G401.6 (cell line): Measurements from ENCODE around the gene STX16.

Experiments used
- FAIRE-seq: peaks from 2 replicates; lab custom pipeline; 2012; peaks lifted over from hg19 to GRCh38; lab: Jason Lieb, UNC

STX16 gene

GRCh38 chr20:58711266-58712051 lies 60.4 kb downstream of the STX16 start:
- FAIRE-seq, result no peak

DNA sequence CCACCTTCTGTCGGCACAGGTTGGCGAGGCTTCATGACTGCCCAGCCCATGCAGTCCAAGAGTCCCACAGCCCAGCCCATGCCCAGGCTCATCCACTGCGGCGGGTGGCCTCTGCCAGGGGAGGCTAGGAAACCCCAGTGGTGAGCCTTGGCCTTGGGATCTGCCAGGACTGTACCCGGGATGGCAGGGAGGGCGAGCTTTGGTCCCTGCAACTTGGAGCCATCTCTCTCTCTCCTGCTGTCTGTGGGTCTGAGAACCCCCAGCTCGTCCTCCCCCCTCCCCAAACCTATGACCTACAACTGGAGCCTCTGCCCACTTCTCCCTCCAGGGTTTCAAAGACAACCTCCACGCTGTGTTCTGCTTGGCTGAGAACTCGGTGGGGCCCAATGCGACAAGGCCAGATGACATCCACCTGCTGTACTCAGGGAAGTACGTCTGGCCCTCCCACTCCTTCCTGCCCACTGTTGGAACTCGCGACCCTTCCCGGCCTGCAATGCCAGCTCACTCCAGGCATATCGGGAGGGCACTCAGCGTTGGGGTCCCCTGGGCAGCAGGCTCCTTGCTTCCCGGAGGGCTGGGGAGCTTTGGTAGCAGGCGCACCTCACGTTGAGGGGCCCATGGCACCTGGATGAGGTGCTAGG lies 61.2 kb downstream of the STX16 start:
- FAIRE-seq, result no peak

- FAIRE-seq, result no peak
Measured at GRCh38 chr20:58712806-58713731, 62.0 kb downstream of the STX16 start.

GRCh38 chr20:58713801-58714339 lies 62.8 kb downstream of the STX16 start:
- FAIRE-seq, result no peak

GRCh38 chr20:58714340-58714922 lies 63.3 kb downstream of the STX16 start:
- FAIRE-seq, result no peak

DNA sequence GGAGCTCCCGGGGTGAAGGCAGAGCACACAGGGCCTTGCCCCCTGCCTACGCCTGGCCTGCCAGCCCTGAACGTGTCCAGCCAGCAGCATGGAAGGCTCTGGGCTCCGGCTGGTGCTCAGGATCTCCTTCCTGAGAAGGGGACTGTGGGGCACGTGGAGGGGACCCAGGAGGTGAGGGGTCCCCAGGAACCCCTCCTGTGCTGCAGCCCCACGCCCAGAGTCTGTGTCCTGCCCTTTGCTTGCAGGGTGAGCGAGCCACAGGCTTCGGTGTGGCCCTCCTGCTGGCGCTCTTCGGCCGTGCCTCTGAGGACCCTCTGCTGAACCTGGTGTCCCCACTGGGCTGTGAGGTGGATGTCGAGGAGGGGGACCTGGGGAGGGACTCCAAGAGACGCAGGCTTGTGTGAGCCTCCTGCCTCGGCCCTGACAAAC lies 63.9 kb downstream of the STX16 start:
- FAIRE-seq, result no peak

DNA sequence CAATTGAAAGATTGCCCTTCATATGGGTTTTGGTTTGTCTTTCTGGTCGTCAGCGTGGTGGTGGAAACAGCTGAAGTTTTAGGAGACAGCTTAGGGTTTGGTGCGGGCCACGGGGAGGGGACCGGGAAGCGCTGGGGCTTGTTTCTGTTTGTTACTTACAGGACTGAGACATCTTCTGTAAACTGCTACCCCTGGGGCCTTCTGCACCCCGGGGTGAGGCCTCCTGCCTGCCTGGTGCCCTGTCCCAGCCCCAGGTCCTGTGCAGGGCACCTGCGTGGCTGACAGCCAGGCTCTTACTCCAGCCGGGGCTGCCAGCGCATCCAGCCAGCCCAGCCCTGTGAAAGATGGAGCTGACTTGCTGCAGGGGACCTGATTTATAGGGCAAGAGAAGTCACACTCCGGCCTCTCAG lies 64.3 kb downstream of the STX16 start:
- no peak for FAIRE-seq

GRCh38 chr20:58715801-58716475 lies 64.9 kb downstream of the STX16 start:
- no peak for FAIRE-seq

DNA sequence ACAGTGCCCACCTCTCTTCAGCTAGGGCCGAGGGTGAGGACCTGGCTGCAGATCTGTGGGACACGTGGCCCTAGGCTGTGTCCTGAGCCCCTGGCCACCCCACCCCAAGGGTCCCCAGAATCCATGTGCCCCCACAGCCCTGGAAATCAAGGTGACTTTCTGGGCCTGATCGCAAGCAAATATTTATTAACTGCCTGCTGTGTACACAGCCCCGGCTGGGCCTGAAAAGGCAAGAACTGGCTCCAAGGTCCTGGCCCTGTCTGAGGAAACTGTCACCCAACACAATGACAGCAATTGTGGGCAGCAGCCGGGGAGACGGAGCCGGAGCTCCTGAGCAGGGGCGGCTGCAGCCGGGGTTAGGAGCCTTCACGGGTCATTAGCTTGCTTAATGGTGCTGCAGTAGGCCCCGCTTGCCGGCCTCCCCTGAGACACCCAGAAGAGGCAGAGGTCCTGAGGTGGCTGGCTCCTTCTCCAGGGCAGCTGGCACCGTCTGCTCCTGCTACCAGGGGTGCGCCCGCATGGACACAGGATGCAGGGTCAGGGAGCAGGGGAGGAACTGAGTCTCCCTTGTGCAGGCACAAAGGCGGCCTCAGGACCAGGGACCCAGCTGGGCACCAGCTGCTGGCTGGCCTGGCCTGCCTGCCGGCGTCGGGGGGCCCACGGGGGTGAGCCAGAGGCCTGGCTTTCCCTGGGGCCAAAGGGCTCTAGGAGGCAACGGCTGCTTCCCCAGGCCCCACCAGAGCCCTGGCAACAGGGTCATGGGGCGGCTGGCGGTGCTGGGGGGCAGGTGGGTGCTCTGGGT lies 65.6 kb downstream of the STX16 start:
- FAIRE-seq, result no peak

GRCh38 chr20:58717278-58718091 lies 66.4 kb downstream of the STX16 start:
- FAIRE-seq, result no peak

DNA sequence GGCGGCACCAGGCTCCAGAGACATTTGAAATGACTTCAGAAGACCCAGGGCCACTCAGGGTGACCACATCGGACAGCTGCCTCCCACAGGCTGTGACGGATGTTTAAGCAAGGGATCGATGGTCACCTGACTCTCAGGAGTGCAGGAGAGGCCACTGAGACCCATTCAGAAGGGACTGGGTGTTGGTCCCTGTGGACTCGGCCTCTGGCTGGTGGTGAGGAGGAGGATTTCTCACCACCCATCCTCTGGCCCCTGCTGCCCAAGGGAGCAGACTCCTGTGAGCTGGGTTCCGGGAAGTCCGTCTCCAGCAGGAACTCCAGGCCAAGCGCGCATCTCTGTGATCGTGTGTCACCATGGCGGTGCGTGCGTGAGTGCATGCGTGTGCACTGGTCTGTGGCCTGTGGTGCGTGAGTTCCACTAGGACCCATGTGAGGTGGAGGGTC lies 67.1 kb downstream of the STX16 start:
- no peak for FAIRE-seq

DNA sequence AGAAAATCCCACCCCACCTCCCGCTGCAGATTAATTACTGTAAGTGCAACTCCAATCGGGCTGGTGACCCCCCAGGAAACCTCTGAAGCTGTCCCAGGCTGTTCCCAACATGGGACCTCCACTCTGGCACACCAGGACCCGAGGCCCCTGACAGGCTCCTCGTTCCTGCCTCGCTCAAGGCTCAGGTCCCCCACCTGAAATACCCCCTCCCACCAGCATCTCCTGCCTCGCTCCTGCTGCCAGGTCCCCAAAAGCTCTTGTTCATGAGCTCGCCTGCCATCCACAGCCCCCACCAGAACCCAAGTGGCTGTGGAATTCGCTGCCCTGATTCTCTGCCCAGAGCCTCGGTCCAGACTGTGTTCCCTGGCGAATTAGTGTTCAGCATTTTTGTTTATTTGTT lies 67.6 kb downstream of the STX16 start:
- FAIRE-seq, result no peak

GRCh38 chr20:58719258-58719657 lies 68.2 kb downstream of the STX16 start:
- no peak for FAIRE-seq

DNA sequence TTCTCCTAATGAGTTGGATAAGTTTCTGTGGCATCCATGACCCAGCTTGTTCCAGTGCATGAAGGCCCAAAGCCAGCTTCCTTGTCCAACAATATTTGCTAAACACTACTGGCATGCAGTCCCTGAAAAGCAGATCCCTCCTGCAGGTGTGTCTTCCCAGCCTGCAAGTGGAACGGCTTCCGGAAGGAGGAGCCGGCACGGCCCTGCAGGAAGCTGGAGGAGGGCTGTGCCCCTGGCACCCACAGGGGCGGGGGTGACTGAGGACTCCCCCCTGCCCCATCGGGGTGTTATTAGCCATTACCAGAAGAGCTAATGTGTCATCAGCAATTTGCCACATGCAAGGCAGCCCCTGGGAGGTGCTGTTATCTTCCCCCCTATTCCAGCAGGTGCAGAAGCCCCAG lies 68.9 kb downstream of the STX16 start:
- FAIRE-seq, result no peak

GRCh38 chr20:58720890-58721289 lies 69.8 kb downstream of the STX16 start:
- no peak for FAIRE-seq

DNA sequence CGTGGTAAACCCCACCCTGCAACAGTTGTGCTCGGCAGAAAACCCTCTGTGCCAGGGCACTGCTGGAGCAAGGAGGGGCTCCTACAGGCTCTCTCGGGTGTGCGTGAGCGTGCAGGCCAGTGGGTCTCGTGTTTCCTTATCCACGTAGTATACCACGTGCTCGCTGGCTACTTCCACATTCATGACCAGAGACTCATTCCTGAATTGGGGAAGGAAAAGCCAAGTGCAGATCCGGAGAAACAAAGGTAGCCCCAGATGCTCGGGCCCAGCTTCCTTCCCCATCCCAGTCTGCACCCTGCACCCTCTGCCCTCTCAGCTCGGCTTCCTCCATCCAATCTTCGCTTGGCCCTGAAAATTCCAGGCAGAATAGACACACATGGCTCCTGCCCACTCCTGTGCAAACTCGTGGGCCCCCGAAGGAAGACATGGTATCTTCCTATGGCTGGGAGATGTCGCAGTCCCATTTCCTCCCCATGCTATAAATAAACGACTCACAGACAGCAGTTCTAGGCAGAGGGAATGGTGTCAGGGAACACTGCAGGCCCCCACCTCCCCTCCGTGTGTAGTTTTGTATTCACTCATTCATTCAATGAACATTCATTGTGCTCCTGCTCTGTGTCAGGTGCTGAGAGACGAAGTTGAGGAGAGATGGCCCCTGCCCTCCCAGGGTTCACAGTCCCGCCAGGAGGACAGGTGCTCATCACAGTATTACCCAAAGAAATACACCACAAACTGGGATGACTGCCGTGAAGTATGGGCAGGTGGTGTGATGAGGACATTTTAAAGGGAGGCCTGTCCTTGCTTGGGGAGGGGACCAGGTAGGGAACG lies 71.1 kb downstream of the STX16 start:
- no peak for FAIRE-seq

GRCh38 chr20:58722877-58723627 lies 72.0 kb downstream of the STX16 start:
- no peak for FAIRE-seq

DNA sequence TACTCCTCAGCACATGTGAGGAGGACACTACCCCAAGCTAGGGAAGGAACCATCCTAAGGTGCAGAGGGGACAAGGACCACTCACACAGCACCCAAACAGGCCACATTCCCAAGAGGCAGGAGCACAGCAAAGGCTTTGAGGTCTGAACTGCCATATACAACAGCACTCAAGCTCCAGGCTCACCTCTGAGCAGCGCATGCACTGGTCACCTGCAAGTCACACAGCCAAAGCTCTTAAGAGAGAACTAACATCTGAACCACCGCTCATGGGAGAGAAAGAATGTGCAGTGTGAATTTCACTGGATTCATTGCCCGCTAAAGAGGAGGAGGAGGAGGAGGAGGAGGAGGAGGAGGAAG lies 72.5 kb downstream of the STX16 start:
- FAIRE-seq, result no peak
